GM12801 (cell line): ENCODE data around the gene DVL1.

Source experiments
- CTCF ChIP-seq: IDR thresholded peaks from one replicate; pipeline ENCODE4 v1.5.1; 2011; ENCODE audit warnings: control low read depth; ENCODE audit not compliant: insufficient read length; ENCODE audit errors: extremely low read depth

The DVL1 gene

DNA sequence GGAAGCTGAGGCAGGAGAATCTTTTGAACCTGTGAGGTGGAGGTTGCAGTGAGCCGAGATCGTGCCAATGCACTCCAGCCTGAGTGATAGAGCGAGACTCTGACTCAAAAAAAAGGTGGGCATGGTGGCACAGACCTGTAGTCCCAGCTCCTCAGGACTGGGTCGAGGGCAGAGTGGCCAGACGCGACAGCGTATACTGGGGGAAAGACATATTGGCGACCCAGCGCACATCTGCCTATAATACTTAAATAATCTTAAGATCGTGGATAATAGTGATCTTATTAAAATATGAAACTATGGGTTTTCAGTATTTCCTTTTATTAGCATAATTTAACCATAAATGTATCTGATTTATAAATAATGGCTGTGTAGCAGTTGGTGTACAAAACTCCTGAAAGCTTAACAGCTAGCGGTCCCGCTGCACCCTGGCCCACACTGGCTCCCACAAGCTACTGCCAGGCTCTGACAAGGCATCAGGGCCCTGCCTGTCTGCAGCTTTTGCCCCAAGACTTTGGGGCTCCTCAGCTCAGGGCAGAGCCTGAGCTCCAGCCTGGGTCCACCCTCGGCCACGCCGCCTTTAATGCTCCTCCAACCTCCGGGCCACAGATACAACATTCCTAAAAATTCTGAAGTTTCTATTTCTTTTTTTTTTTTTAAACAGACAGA is 28.5 kb upstream of the DVL1 start:
- no peak for TF ChIP-seq CTCF

- no peak for TF ChIP-seq CTCF
Measured at GRCh38 chr1:1376551-1377226, 27.5 kb upstream of the DVL1 start.

- TF ChIP-seq CTCF, result no peak
Measured at GRCh38 chr1:1374929-1375662, 25.9 kb upstream of the DVL1 start, which contains the start of gene AURKAIP1. AURKAIP1 (minus strand) TSS chr1:1375207; CDS start chr1:1374756, 451 bp downstream.

DNA sequence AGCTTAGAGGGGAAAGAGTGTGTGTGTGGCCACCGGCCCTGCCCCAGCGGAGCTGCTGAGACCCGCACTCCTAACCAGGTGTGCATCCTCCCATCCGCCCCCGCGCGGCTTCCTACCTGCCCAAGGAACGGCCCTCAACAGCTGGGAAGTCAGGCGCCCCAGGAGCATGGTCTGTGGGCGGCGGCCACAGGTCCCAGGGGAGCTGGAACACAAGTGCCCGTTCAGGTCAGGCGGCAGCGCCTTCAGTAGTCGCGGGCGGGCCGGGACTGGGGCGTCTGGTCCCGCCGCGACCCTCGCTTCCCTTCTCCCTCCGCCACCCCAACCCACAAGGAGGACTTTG is 25.3 kb upstream of the DVL1 start:
- no peak for TF ChIP-seq CTCF

DNA sequence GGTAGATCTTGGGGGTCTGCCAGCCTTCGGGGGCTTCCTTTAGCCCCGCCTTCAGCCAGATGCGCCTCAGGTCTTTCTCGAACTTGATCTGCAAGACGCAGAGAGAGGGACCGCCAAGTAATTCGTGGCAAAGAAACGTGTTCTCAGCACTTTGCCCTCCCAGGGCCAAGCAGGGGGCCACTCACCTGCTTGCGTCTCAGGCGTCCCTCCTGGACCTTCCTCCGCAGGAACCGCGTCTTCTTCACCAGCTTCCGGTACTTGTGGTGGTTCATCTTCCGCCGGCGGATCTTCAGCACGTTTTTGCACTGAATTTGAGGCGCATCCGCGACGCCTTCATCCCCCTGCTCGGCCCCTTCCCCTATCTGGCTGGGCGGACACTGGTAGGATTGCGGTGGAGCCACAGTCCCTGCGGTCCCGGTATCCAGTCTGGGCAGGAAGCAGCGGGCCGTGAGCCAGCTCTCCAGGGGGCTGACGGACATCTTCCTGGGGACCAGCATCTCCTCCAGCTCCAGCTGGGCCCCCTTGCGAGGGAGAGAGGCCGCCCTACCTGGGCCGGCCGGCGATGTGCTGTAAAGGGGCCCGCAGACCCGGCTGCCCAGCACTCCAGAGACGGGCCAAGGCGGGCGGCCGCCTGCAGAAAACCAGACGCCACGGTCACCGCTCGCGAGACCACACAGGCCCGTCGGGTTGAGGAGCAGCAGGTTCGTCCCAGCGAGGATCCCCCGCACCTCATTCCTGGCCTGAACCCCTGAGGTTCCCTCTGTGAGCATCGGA is 24.8 kb upstream of the DVL1 start:
- TF ChIP-seq CTCF, result no peak

DNA sequence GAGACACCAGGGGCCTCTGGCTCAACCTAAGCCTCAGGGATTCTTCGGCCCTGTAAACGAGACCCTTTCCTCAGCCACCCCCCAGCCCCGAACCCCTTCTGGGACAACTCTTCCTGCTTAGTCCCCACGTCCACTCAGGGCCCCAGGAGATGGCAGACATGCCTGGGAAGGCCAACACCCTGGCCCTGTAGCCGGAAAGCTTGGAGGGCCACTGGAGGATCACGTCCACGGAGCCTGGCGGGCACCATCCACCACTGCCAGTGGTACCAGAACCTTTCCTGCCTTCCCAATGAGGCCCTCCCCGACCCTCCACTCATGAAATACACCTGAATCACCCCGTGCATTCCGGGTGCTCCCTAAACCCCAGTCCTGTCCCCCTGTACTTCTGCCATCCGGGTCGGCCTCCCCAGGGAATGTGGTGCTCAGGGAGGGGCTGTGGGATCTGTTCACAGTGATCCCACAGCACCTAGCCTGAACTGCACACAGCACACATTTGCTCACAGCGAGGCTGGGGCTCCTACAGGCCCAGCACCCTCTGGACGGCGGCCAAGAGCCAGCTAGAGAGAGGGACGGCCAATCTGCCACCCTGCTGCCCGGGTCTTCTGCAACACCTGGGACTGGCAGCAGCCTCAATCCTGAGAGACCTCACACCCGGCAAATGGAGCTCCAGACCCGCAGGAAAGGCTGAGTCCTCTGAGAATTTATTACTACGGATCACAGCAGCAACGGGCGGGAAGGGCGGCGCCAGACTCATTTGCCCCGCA is 24.0 kb upstream of the DVL1 start:
- no peak for TF ChIP-seq CTCF
